ENCODE results near the gene TUBB2B.

DNA sequence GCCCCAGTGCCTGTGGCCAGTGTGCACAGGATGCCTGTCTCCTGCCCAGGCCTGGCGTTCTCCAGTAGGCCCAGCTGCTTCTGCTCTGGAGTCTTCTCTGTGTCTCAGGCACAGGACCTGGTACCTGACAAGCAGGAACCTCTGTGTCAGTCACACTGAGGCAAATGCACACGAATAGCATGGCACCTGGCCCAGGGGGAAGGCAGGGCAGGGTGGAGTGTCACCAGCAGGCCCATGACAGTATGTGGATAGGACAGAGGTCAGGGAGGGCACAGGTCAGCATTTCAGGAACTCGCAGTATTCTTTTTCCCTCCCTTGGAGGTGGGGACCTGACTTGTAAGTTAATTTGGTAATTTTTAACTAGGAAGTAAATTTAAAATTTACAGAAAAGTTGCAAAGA, 36.9 kb upstream of the TUBB2B start:
- TF ChIP-seq, protein P1, sequence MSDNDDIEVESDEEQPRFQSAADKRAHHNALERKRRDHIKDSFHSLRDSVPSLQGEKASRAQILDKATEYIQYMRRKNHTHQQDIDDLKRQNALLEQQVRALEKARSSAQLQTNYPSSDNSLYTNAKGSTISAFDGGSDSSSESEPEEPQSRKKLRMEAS (IDR thresholded peaks at IDR 0.05) = peak; percentile 57
- TF ChIP-seq, protein P2, sequence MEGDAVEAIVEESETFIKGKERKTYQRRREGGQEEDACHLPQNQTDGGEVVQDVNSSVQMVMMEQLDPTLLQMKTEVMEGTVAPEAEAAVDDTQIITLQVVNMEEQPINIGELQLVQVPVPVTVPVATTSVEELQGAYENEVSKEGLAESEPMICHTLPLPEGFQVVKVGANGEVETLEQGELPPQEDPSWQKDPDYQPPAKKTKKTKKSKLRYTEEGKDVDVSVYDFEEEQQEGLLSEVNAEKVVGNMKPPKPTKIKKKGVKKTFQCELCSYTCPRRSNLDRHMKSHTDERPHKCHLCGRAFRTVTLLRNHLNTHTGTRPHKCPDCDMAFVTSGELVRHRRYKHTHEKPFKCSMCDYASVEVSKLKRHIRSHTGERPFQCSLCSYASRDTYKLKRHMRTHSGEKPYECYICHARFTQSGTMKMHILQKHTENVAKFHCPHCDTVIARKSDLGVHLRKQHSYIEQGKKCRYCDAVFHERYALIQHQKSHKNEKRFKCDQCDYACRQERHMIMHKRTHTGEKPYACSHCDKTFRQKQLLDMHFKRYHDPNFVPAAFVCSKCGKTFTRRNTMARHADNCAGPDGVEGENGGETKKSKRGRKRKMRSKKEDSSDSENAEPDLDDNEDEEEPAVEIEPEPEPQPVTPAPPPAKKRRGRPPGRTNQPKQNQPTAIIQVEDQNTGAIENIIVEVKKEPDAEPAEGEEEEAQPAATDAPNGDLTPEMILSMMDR (IDR thresholded peaks at IDR 0.05; ENCODE audit: low read depth, low read length, missing input control) = no peak
